H1 (cell line): ENCODE measurements around the gene CAPNS1. TPM values are rescaled to one million over a fixed set of nuclear protein-coding genes. Genes with fewer than 3 reads are reported as not detected.
A peak's percentile ranks its signal among the peaks of the same experiment; 100 is the strongest.

ENCODE experiments used
- CTCF ChIA-PET: fragments of 300-600 bp; sonication (Branson Sonifier 250); formaldehyde crosslinking; loops from one replicate; lab custom pipeline; 2021; ENCODE audit not compliant: partially characterized antibody; lab: Charles Lee
- POLR2A ChIA-PET: fragments of 300-600 bp; sonication (Branson Sonifier 250); formaldehyde crosslinking; loops from one replicate; lab custom pipeline; 2021; ENCODE audit warnings: inconsistent platforms; ENCODE audit not compliant: partially characterized antibody; lab: Charles Lee
- DNase-seq, 2 experiments: peaks; one replicate each; pipeline versions ENCODE4 v3.0.0 to v3.0.0-alpha.2; 2010 to 2022; ENCODE audit warnings: low spot score in 2 of 2, low read depth in 1 of 2, mixed read lengths in 1 of 2
- FAIRE-seq: peaks from 2 replicates; lab custom pipeline; 2011; peaks lifted over from hg19 to GRCh38; lab: Jason Lieb, UNC
- H2AFZ ChIP-seq: 2 replicates; pipeline ENCODE4 v1.8.1; 2012; ENCODE audit warnings: low read length, inconsistent platforms
- H2AK5ac ChIP-seq: 2 replicates; pipeline ENCODE4 v1.6.1; 2013; ENCODE audit warnings: low read depth, low read length
- H2BK120ac ChIP-seq: replicated peaks from 2 replicates; pipeline ENCODE3; 2013; ENCODE audit warnings: low read depth, low read length, inconsistent platforms
- H2BK12ac ChIP-seq: 2 replicates; pipeline ENCODE4 v1.6.1; 2013; ENCODE audit warnings: low read depth, low read length
- H2BK15ac ChIP-seq: 2 replicates; pipeline ENCODE4 v1.6.1; 2013; ENCODE audit warnings: low read length
- H2BK20ac ChIP-seq: 2 replicates; pipeline ENCODE4 v1.6.1; 2013; ENCODE audit warnings: low read length
- H2BK5ac ChIP-seq: 2 replicates; pipeline ENCODE4 v1.6.1; 2013; ENCODE audit warnings: low read depth, low read length
- H3K14ac ChIP-seq: 2 replicates; pipeline ENCODE4 v1.6.1; 2013; ENCODE audit warnings: inconsistent platforms; ENCODE audit not compliant: insufficient read length
- H3K18ac ChIP-seq: 2 replicates; pipeline ENCODE4 v1.6.1; 2013; ENCODE audit warnings: low read length; ENCODE audit errors: extremely low read depth
- H3K23ac ChIP-seq: 2 replicates; pipeline ENCODE4 v1.6.1; 2013; ENCODE audit warnings: inconsistent platforms; ENCODE audit not compliant: insufficient read length
- H3K23me2 ChIP-seq: 2 replicates; pipeline ENCODE4 v1.6.1; 2013; ENCODE audit warnings: low read depth, low read length
- H3K27ac ChIP-seq: 2 replicates; pipeline ENCODE4 v1.6.1; 2011; ENCODE audit warnings: low read depth, low read length, inconsistent platforms
- H3K27me3 ChIP-seq, 4 experiments: replicated peaks in 1 of 4; 1 replicate in 1 of 4; 2 replicates in 3 of 4; pipeline versions ENCODE4 v1.6.1 to v1.8.1; 2011 to 2013; ENCODE audit warnings: low read length in 3 of 4, mild to moderate bottlenecking in 3 of 4, inconsistent platforms in 2 of 4, mixed read lengths in 2 of 4, moderate library complexity in 1 of 4; ENCODE audit not compliant: control insufficient read depth in 3 of 4, insufficient read depth in 3 of 4; ENCODE audit errors: extremely low read depth in 1 of 4
- H3K36me3 ChIP-seq, 4 experiments: 2 replicates each; pipeline versions ENCODE4 v1.6.1 to v1.8.1; 2011 to 2013; ENCODE audit warnings: mild to moderate bottlenecking in 4 of 4, low read length in 3 of 4, moderate library complexity in 2 of 4, control low read depth in 1 of 4, inconsistent platforms in 1 of 4; ENCODE audit not compliant: insufficient read depth in 4 of 4, control insufficient read depth in 2 of 4
- H3K4ac ChIP-seq: replicated peaks from 2 replicates; pipeline ENCODE3; 2013; ENCODE audit warnings: low read length, low read depth, mixed read lengths, inconsistent platforms; ENCODE audit not compliant: insufficient read length
- H3K4me1 ChIP-seq, 4 experiments: replicated peaks in 1 of 4; 1 replicate in 1 of 4; 2 replicates in 3 of 4; pipeline versions ENCODE4 v1.6.1 to v1.8.1; 2011 to 2013; ENCODE audit warnings: low read length in 3 of 4, inconsistent platforms in 2 of 4, mixed read lengths in 1 of 4; ENCODE audit not compliant: insufficient read depth in 4 of 4, control insufficient read depth in 3 of 4
- H3K4me2 ChIP-seq, 2 experiments: 2 replicates each; pipeline versions ENCODE4 v1.6.1 to v1.8.1; 2011 to 2013; ENCODE audit warnings: low read depth in 2 of 2, low read length in 2 of 2, control low read depth in 1 of 2, inconsistent platforms in 1 of 2, mild to moderate bottlenecking in 1 of 2; ENCODE audit not compliant: insufficient read depth in 1 of 2
- H3K4me3 ChIP-seq, 4 experiments: fragments of 200-600, 300-600 bp in 1 of 4; sonication (generic), shearing (Covaris generic), sonication (Bioruptor Twin) in 1 of 4; 2 replicates each; pipeline versions ENCODE4 v1.5.1 to v1.8.1; 2011 to 2016; ENCODE audit warnings: low read length in 4 of 4, low read depth in 3 of 4, control low read depth in 2 of 4, inconsistent platforms in 2 of 4, mild to moderate bottlenecking in 2 of 4, mixed read lengths in 1 of 4, moderate library complexity in 1 of 4; ENCODE audit not compliant: insufficient read depth in 2 of 4; ENCODE audit errors: extremely low read depth in 1 of 4
- H3K56ac ChIP-seq: replicated peaks from 2 replicates; pipeline ENCODE3; 2013; ENCODE audit warnings: low read depth, mild to moderate bottlenecking, mixed read lengths, low read length, inconsistent platforms; ENCODE audit not compliant: insufficient read length
- H3K79me1 ChIP-seq: 2 replicates; pipeline ENCODE4 v1.6.1; 2013; ENCODE audit warnings: low read depth, low read length, control low read depth
- H3K79me2 ChIP-seq, 2 experiments: 2 replicates each; pipeline versions ENCODE4 v1.6.1 to v1.8.1; 2012 to 2013; ENCODE audit warnings: low read length in 2 of 2, mild to moderate bottlenecking in 2 of 2, inconsistent platforms in 1 of 2; ENCODE audit not compliant: insufficient read depth in 2 of 2, control insufficient read depth in 1 of 2
- H3K9ac ChIP-seq, 4 experiments: replicated peaks in 1 of 4; 1 replicate in 1 of 4; 2 replicates in 3 of 4; pipeline versions ENCODE4 v1.6.1 to v1.8.1; 2011 to 2013; ENCODE audit warnings: low read depth in 3 of 4, low read length in 3 of 4, control low read depth in 2 of 4, mild to moderate bottlenecking in 2 of 4, moderate library complexity in 2 of 4, inconsistent platforms in 1 of 4; ENCODE audit errors: extremely low read depth in 1 of 4
- H3K9me3 ChIP-seq, 2 experiments: 2 replicates each; pipeline versions ENCODE4 v1.6.1 to v1.8.1; 2012 to 2013; ENCODE audit warnings: mild to moderate bottlenecking in 2 of 2, moderate library complexity in 2 of 2, control low read depth in 1 of 2, inconsistent platforms in 1 of 2, low read depth in 1 of 2, low read length in 1 of 2, mixed read lengths in 1 of 2; ENCODE audit not compliant: insufficient read depth in 2 of 2
- H4K20me1 ChIP-seq, 2 experiments: replicated peaks in 1 of 2; 2 replicates each; pipeline versions ENCODE3 to v1.8.1; 2011 to 2013; ENCODE audit warnings: inconsistent platforms in 2 of 2, low read length in 2 of 2, mild to moderate bottlenecking in 1 of 2; ENCODE audit not compliant: insufficient read depth in 2 of 2, control insufficient read depth in 1 of 2
- H4K5ac ChIP-seq: 2 replicates; pipeline ENCODE4 v1.6.1; 2013; ENCODE audit warnings: low read length, low read depth, mixed read lengths, inconsistent platforms; ENCODE audit not compliant: insufficient read length
- H4K8ac ChIP-seq: 2 replicates; pipeline ENCODE4 v1.8.0; 2013; ENCODE audit warnings: mild to moderate bottlenecking, moderate library complexity, low read length, inconsistent platforms; ENCODE audit not compliant: insufficient read depth; ENCODE audit errors: extremely low read depth
- H4K91ac ChIP-seq: replicated peaks from 2 replicates; pipeline ENCODE3; 2013; ENCODE audit warnings: low read length, mixed read lengths, inconsistent platforms; ENCODE audit not compliant: insufficient read length
- ASH2L ChIP-seq: fragments of 200-600, 300-600 bp; sonication (generic); IDR thresholded peaks from one replicate; pipeline ENCODE4 v1.7.1; 2017; ENCODE audit warnings: low read length
- CBX5 ChIP-seq: fragments of 300-800, 300-1000 bp; sonication (generic); IDR thresholded peaks from 2 replicates; pipeline ENCODE4 v1.7.1; 2016; ENCODE audit warnings: antibody characterized with exemption, low read length, low read depth
- CHD1 ChIP-seq: IDR thresholded peaks from 2 replicates; pipeline ENCODE4 v1.6.1; 2012; ENCODE audit warnings: low read depth, low read length, improper control_type of control experiment
- KDM4A ChIP-seq: IDR thresholded peaks from one replicate; pipeline ENCODE4 v1.7.1; 2012; ENCODE audit warnings: low read depth, mild to moderate bottlenecking, moderate library complexity, low read length, inconsistent platforms; ENCODE audit not compliant: severe bottlenecking
- RFX5 ChIP-seq: IDR thresholded peaks from 2 replicates; pipeline ENCODE4 v1.6.1; 2011; ENCODE audit warnings: low read depth, low read length, improper control_type of control experiment, borderline replicate concordance
- RXRA ChIP-seq: IDR thresholded peaks from 2 replicates; pipeline ENCODE4 v1.6.1; 2011; ENCODE audit warnings: low read depth, mild to moderate bottlenecking, low read length, moderate library complexity; ENCODE audit not compliant: insufficient read depth
- SP2 ChIP-seq: IDR thresholded peaks from 2 replicates; pipeline ENCODE4 v1.6.1; 2012; ENCODE audit warnings: mild to moderate bottlenecking, low read length, inconsistent platforms
- TBP ChIP-seq: IDR thresholded peaks from 2 replicates; pipeline ENCODE4 v1.6.1; 2011; ENCODE audit warnings: low read depth, low read length, improper control_type of control experiment
- WGBS, 2 experiments: shearing (Covaris generic) in 1 of 2; methylation state at CpG; one replicate each; pipeline versions ENCODE4 v1.1.6 to v1.1.7; 2013 to 2015; ENCODE audit warnings: low lambda C conversion rate in 2 of 2, mixed read lengths in 2 of 2, inconsistent platforms in 1 of 2, low coverage in 1 of 2, missing lambda C conversion rate in 1 of 2; ENCODE audit not compliant: insufficient replicate concordance in 2 of 2, insufficient coverage in 1 of 2, insufficient read length in 1 of 2; ENCODE audit errors: extremely low coverage in 1 of 2, missing lambda C conversion rate in 1 of 2; 5-methylcytosine and 5-hydroxymethylcytosine counted together
- long read RNA-seq, 2 experiments: library from RNA in 1 of 2; library from capped mRNA in 1 of 2; stranded (forward); transcript quantifications; one replicate each; pipeline ENCODE4 v2.0.0, GENCODE V29; 2021; ENCODE audit warnings: inconsistent platforms in 1 of 2
- polyA minus RNA-seq, 3 experiments: library from RNA; depleted of rRNA, polyadenylated mRNA; stranded (reverse); fragments of >200 nt; gene quantifications; 1 replicate in 2 of 3; 2 replicates in 1 of 3; pipeline ENCODE4 v1.2.3, GENCODE V29; 2011
- polyA plus RNA-seq, 7 experiments: library from polyadenylated mRNA; depleted of rRNA in 3 of 7; stranded (reverse) in 5 of 7; unstranded in 2 of 7; fragments of >200 nt in 5 of 7; fragments of 200-250 nt in 2 of 7; gene quantifications; 1 replicate in 5 of 7; 2 replicates in 1 of 7; 4 replicates in 1 of 7; pipeline versions ENCODE4 v1.2.1 to v1.2.3, GENCODE V29; 2011 to 2013; ENCODE audit warnings: missing spikeins in 2 of 7, mixed read lengths in 2 of 7
- total RNA-seq: library from RNA; stranded (reverse); fragmentation: NEBNext Ultra II Directional; extraction: Animal tissue kit (Norgen Biotek cat#: 25700); gene quantifications from 2 replicates; pipeline ENCODE4 v1.2.1, GENCODE V29; 2021

The CAPNS1 gene
- total RNA-seq: 382 and 386 TPM in 2 replicates
- 438 and 448 TPM in 2 replicates for polyA plus RNA-seq (2011; rRNA removed)
- polyA plus RNA-seq (2011; cell fraction: cytosol; rRNA removed): 311 TPM
- 321 TPM for polyA plus RNA-seq (2011; cell fraction: nucleus; rRNA removed)
- polyA plus RNA-seq (2012, experiment 1 of 2): 410 to 468 TPM (median 461 TPM) in 4 replicates
- polyA plus RNA-seq (2012, experiment 2 of 2): 404 TPM
- polyA plus RNA-seq (2013, experiment 1 of 2): 301 TPM
- polyA plus RNA-seq (2013, experiment 2 of 2): 319 TPM
- 347 and 394 TPM in 2 replicates for polyA minus RNA-seq (2011; rRNA and poly(A)+ RNA removed)
- polyA minus RNA-seq (2011; cell fraction: cytosol; rRNA and poly(A)+ RNA removed): 167 TPM
- polyA minus RNA-seq (2011; cell fraction: nucleus; rRNA and poly(A)+ RNA removed): 90.7 TPM
- long read RNA-seq, experiment 1, transcript CAPNS1-201 (11 exons, 1,918 nt): major isoform, 32 of 305 reads
- long read RNA-seq, experiment 1, partial matches to known transcripts: 248 of 305 reads
- long read RNA-seq, experiment 1, other reads (novel, unspliced or antisense): 25 of 305 reads
- long read RNA-seq, experiment 2, partial matches to known transcripts: 16 of 26 reads
- long read RNA-seq, experiment 2, other reads (novel, unspliced or antisense): 10 of 26 reads

DNA sequence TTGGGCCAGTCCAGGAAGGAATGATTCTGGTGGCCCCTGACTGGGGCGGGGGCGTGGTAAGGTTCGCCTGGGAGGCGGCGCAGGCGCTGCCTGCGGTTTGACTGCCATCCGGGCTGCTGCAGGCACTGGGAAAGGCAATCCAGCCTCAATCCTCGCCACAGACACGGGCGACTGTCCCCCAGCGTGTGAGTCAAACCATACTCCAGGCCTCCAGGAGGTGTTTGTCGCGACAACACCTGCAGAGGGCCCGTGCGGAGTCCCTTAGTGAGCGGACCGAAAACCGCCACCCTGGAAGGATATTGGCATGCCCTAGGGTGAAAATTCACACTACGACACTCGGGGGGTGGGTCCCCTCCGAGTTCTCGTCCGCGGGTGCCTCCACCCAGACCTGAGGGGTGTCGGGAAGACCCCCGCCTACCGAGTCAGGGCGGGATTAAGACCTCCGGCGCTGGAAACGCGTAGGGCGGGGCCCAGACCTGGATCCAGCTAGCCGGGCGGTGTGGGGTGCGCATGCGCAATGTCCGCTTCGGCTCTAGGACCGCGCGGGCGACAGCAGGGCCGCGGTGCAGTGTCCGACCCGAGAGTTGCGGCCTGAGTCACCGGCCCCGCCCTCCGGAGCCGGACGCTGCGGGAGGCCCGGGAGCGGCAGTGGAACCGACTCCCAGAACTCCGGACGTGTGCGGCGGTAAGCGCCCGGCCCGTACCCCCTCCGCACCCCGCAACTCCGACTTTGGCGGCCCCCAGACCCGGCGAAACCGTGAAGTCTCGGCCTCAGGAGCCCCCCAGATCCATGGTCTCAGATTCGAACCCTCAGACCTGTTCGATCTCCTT is at the start of gene CAPNS1:
CAPNS1 (plus strand) TSS at position 594 of the 831 bp plus-strand sequence. CDS start 946 bp downstream, outside the sequence.
- Histone ChIP-seq H3K27me3 (no peaks in the 10 kb centered on the region), H2BK5ac (peak within 1 kb of the TSS; percentile 90; the same call in 1 of the 2 replicates), H2BK12ac (0 out of 2 replicates have a peak within 1 kb of the TSS, but pooled peaks have one; percentile 63), H4K20me1 (peaks cover 0 to 3% of the 10 kb centered on the region in 2 experiments), H3K56ac (peak within 1 kb of the TSS; percentile 79), H3K23me2 (peaks cover 13% of the 10 kb centered on the region; the same call in 1 of the 2 replicates), H2BK20ac (no peak within 1 kb of the TSS), H3K23ac (no peak within 1 kb of the TSS), H3K4me2 (peak within 1 kb of the TSS; percentile 78 to 96), H3K18ac (peak within 1 kb of the TSS; percentile 90), H3K79me2 (peaks cover 0 to 12% of the 10 kb centered on the region in 2 experiments; a peak in 1 of 4 replicates), H2AFZ (peak within 1 kb of the TSS; percentile 23; the same call in 1 of the 2 replicates), H3K9ac (peak within 1 kb of the TSS; percentile 71 to 83 (median 76)), H3K27ac (peak within 1 kb of the TSS; percentile 36; the same call in 1 of the 2 replicates), H3K4me1 (peaks cover 0 to 6% (median 5%) of the 10 kb centered on the region in 4 experiments; a peak in 3 of 7 replicates), H4K8ac (peak within 1 kb of the TSS; percentile 75), H3K4me3 (peak within 1 kb of the TSS; percentile 89 to 98 (median 97)), H2AK5ac (no peak within 1 kb of the TSS), H4K5ac (peak within 1 kb of the TSS; percentile 85), H2BK15ac (0 out of 2 replicates have a peak within 1 kb of the TSS, but pooled peaks have one; percentile 65), H3K36me3 (peaks cover 6 to 17% (median 14%) of the 10 kb centered on the region in 4 experiments), H4K91ac (peak within 1 kb of the TSS; percentile 88), H2BK120ac (peak within 1 kb of the TSS; percentile 63), H3K9me3 (no peaks in the 10 kb centered on the region), H3K14ac (no peak within 1 kb of the TSS), H3K4ac (peak within 1 kb of the TSS; percentile 84), H3K79me1 (peaks cover 3% of the 10 kb centered on the region)
- ChIA-PET CTCF (interaction anchor here (1.0 to 2.7 kb wide), 6 partner anchors 11 to 33 kb away, joined by 3 to 18 read pairs (median 4); no protein-coding TSS in a partner anchor), POLR2A (interaction anchor here (0.6 to 2.0 kb wide), 13 partner anchors 10 to 1260 kb away, joined by 3 to 13 read pairs (median 4); partner anchors contain the start of genes THAP8, WDR62, ZNF146 and ZNF565)
- 5% methylated on average over 30 of the region's 75 CpGs; no CpG with 5 or more reads in 1 of the 2 experiments for WGBS, 2 experiments
- FAIRE-seq (no peak), DNase-seq (peak; percentile 91 to 98)
- no peak for TF ChIP-seq CHD1
- no peak for TF ChIP-seq TBP
- TF ChIP-seq CBX5: no peak
- no peak for TF ChIP-seq RXRA
- TF ChIP-seq KDM4A: peak; percentile 60
- TF ChIP-seq RFX5: no peak
- TF ChIP-seq ASH2L: peak; percentile 78
- no peak for TF ChIP-seq SP2
